Activated CD4-positive, alpha-beta memory T cell treated with anti-CD3 and anti-CD28 coated beads, Interleukin-2, amount 10 ng/mL, durations not matched to agents 7 days and 5 days (primary cell): Measurements from ENCODE around the gene PEMT. TPM values are rescaled to one million over a fixed set of nuclear protein-coding genes. Genes with fewer than 3 reads are reported as not detected.

Experiments used
- CTCF ChIA-PET: fragments of 350-600 bp; sonication (Branson Sonifier 250); formaldehyde crosslinking; loops from one replicate; lab custom pipeline; 2021; ENCODE audit warnings: antibody characterized with exemption, inconsistent platforms; lab: Charles Lee
- POLR2A ChIA-PET: fragments of 350-600 bp; sonication (Branson Sonifier 250); formaldehyde crosslinking; loops from one replicate; lab custom pipeline; 2021; ENCODE audit warnings: antibody characterized with exemption; lab: Charles Lee
- DNase-seq: peaks from one replicate; pipeline ENCODE4 v3.0.0-alpha.2; 2020
- H3K27ac Mint-ChIP-seq: one replicate; pipeline ENCODE4 v1.8.0; 2021; ENCODE audit warnings: mild to moderate bottlenecking, mixed read lengths
- H3K27me3 Mint-ChIP-seq: one replicate; pipeline ENCODE4 v1.8.0; 2021; ENCODE audit warnings: mixed read lengths
- H3K36me3 Mint-ChIP-seq: one replicate; pipeline ENCODE4 v1.8.0; 2021; ENCODE audit warnings: low read depth, mixed read lengths
- H3K4me1 Mint-ChIP-seq: one replicate; pipeline ENCODE4 v1.8.0; 2021; ENCODE audit warnings: mixed read lengths
- H3K4me3 Mint-ChIP-seq: one replicate; pipeline ENCODE4 v1.8.0; 2021; ENCODE audit warnings: mild to moderate bottlenecking, mixed read lengths
- H3K9me3 Mint-ChIP-seq: one replicate; pipeline ENCODE4 v1.8.0; 2021; ENCODE audit warnings: mixed read lengths
- total RNA-seq, 2 experiments: library from RNA; stranded (reverse); gene quantifications; one replicate each; pipeline ENCODE4 v1.2.3, GENCODE V29; 2021

The PEMT gene
- total RNA-seq, 2 experiments from 2014 or later = 17.2 to 22.0 TPM

DNA sequence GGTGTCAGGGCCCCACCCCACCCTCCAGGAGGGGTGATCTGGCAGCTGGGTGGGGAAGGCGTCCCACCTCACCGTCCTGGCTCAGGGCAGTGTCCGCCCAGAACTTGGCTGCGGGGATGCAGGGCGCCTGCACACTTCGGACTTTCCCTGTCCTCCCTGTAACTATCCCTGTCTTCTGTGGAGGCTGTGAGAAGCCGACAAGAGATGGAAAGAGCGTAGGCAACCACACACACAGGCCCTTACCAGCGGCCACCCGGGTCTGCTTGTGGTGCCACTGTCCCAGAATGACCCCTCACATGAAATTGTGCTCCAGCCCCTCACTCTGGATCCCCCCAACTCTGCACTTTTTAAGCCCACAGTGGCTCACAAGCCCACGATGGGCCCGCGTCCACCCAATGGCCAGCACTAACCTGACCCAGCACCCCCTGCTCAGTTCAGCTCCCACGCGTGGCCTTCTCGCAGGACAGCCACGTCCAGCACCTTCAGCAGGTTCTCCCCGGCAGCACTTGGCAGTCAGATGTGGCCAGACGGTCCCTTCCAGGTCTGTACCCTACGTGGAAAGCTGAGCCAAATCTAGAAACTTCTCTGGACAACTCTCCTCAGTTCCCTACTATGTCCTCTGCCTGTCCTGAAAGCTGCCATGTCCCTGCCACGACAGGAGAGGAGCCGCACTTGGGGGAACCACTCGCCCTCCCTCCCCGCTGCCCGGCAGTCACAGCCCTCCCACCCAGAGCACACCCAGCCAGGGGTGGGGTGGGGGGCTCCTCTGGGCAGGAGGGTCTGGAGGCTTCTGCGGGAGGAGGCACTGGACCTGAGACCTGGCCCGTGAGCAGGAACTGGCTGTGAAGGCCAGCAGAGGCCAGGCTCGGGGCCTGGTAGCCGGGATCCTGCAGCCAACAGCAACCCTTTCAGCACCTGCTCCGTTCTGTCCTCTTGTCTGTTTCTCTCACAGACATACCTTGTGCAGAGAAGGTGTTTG is 38.0 kb downstream of the PEMT start:
- CTCF ChIA-PET = no interaction called here

GRCh38 chr17:17552351-17553216 is 38.9 kb downstream of the PEMT start:
- H3K4me3 Mint-ChIP-seq = no peak overlapping the region
- H3K4me1 Mint-ChIP-seq = no peaks in the 10 kb centered on the region
- H3K27me3 Mint-ChIP-seq = no peaks in the 10 kb centered on the region
- ChIA-PET POLR2A (no interaction called here), CTCF (no interaction called here)
- no peak overlapping the region for H3K27ac Mint-ChIP-seq
- no peaks in the 10 kb centered on the region for H3K36me3 Mint-ChIP-seq
- DNase-seq = no peak
- no peaks in the 10 kb centered on the region for H3K9me3 Mint-ChIP-seq

More for the DNA sequence above, 38.0 kb downstream of the PEMT start:
- POLR2A ChIA-PET = no interaction called here
- Mint-ChIP-seq H3K9me3 (no peaks in the 10 kb centered on the region), H3K4me1 (no peaks in the 10 kb centered on the region), H3K4me3 (no peak overlapping the region), H3K36me3 (no peaks in the 10 kb centered on the region), H3K27ac (no peak overlapping the region), H3K27me3 (no peaks in the 10 kb centered on the region)
- DNase-seq = no peak

DNA sequence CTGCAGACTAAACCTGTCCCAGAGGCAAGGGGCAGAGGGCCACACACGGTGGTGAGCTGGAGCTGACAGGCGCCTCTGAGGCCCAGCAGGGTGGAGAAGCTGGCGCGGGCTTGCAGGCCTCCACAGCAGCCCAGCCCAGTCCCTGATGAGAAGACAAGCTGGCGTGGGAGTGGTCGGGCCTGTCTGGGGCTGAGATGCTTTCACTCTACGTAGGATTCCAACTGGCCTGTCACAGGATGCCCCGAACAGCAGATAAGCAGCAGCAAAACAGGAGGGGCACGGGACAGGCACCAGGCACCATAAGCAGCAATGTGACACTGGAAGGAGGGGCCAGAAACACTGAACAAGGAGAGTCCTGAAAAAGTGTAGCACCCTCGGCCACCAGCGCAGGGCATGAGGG is 40.1 kb downstream of the PEMT start:
- ChIA-PET CTCF (no interaction called here), POLR2A (no interaction called here)
- DNase-seq = no peak
- Mint-ChIP-seq H3K4me1 (no peaks in the 10 kb centered on the region), H3K36me3 (no peaks in the 10 kb centered on the region), H3K9me3 (no peaks in the 10 kb centered on the region), H3K27ac (no peak overlapping the region), H3K4me3 (no peak overlapping the region), H3K27me3 (no peaks in the 10 kb centered on the region)

GRCh38 chr17:17549732-17550366 is 41.7 kb downstream of the PEMT start:
- CTCF ChIA-PET = interaction anchor here (0.6 kb wide), 1 partner anchor 215 kb away, joined by 3 read pairs; no protein-coding TSS in a partner anchor
- DNase-seq = no peak
- no peaks in the 10 kb centered on the region for H3K36me3 Mint-ChIP-seq
- H3K27ac Mint-ChIP-seq = no peak overlapping the region
- H3K4me3 Mint-ChIP-seq = no peak overlapping the region
- H3K9me3 Mint-ChIP-seq = no peaks in the 10 kb centered on the region
- H3K27me3 Mint-ChIP-seq = no peaks in the 10 kb centered on the region
- POLR2A ChIA-PET = no interaction called here
- H3K4me1 Mint-ChIP-seq = no peaks in the 10 kb centered on the region

DNA sequence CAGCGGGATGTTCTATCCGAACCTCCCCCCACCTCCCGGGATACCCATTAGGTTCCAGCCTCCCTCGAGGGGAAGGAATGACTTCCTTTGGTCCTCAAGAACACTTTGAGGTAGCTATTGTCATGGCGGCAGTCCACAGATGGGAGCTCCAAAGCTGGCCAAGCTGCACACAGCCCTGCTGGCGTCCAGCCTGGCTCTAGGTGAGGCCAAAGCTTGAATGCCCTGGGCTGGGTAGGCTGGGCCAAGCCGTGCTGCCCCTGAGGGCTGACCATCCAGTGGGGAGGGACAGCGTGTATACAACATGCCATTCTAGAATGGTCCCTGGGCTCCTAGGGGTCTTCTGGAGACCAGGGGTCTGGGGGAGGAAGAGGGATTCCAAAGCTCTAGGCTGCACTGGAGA is 43.5 kb downstream of the PEMT start:
- Mint-ChIP-seq H3K4me1 (no peaks in the 10 kb centered on the region), H3K27me3 (no peaks in the 10 kb centered on the region)
- POLR2A ChIA-PET = no interaction called here

GRCh38 chr17:17547210-17547764 is 44.2 kb downstream of the PEMT start:
- Mint-ChIP-seq H3K4me1 (no peaks in the 10 kb centered on the region), H3K9me3 (no peaks in the 10 kb centered on the region), H3K4me3 (no peak overlapping the region), H3K27ac (no peak overlapping the region), H3K27me3 (no peaks in the 10 kb centered on the region), H3K36me3 (no peaks in the 10 kb centered on the region)
- CTCF ChIA-PET = no interaction called here
- no peak for DNase-seq
- POLR2A ChIA-PET = no interaction called here

More for the DNA sequence above, 43.5 kb downstream of the PEMT start:
- Mint-ChIP-seq H3K27ac (no peak overlapping the region), H3K36me3 (no peaks in the 10 kb centered on the region), H3K4me3 (no peak overlapping the region), H3K9me3 (no peaks in the 10 kb centered on the region)
- CTCF ChIA-PET = no interaction called here
- no peak for DNase-seq

- no peak overlapping the region for H3K4me3 Mint-ChIP-seq
- no peaks in the 10 kb centered on the region for H3K9me3 Mint-ChIP-seq
- ChIA-PET CTCF (no interaction called here), POLR2A (no interaction called here)
- no peaks in the 10 kb centered on the region for H3K4me1 Mint-ChIP-seq
- DNase-seq = no peak
- H3K27ac Mint-ChIP-seq = no peak overlapping the region
- H3K36me3 Mint-ChIP-seq = no peaks in the 10 kb centered on the region
- no peaks in the 10 kb centered on the region for H3K27me3 Mint-ChIP-seq
These were observed 44.9 kb downstream of the PEMT start for GRCh38 chr17:17546399-17547185.

GRCh38 chr17:17545984-17546383 is 45.5 kb downstream of the PEMT start:
- Mint-ChIP-seq H3K9me3 (no peaks in the 10 kb centered on the region), H3K36me3 (no peaks in the 10 kb centered on the region), H3K4me3 (no peak overlapping the region), H3K27me3 (no peaks in the 10 kb centered on the region), H3K27ac (no peak overlapping the region), H3K4me1 (no peaks in the 10 kb centered on the region)
- CTCF ChIA-PET = no interaction called here
- DNase-seq = no peak
- POLR2A ChIA-PET = no interaction called here

- no peak overlapping the region for H3K4me3 Mint-ChIP-seq
- H3K27ac Mint-ChIP-seq = no peak overlapping the region
- no peaks in the 10 kb centered on the region for H3K27me3 Mint-ChIP-seq
- ChIA-PET POLR2A (no interaction called here), CTCF (no interaction called here)
- no peaks in the 10 kb centered on the region for H3K36me3 Mint-ChIP-seq
- H3K9me3 Mint-ChIP-seq = no peaks in the 10 kb centered on the region
- no peak for DNase-seq
- no peaks in the 10 kb centered on the region for H3K4me1 Mint-ChIP-seq
These were observed 46.3 kb downstream of the PEMT start for GRCh38 chr17:17545031-17545820.

DNA sequence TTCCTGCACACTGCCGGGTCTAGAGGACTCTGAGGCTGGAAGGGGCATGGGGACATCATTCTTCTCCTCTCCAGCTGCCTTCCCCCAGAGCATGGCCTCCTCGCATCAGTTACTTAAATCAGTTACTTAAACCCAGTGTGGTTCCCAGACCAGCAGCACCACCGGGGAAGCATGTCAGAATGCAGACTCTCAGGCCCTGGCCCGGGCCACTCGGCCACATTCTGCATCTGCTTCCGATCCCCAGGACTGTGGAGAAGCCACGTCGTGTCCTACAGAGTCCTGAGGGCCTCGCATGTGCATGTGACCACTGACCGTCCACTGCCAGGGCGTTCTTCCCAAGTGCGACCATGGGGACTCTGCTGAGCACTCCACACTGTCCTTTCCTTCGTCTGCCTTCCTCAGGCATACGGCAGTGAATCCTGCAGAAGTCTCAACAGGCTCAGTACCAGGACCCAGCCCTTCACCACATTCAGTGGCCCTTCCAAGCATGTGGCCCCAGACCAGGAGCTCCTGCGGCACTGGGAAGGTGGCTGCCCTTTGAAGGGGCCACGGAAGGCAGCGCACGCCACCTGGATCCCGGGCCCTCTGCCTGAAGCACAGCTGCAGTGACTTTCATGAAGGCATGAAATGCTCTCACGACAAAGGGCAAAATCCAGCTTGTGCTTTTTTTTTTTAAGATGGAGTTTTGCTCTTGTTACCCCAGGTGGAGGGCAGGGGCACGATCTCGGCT is 48.4 kb downstream of the PEMT start:
- no peak for DNase-seq
- H3K4me3 Mint-ChIP-seq = no peak overlapping the region
- H3K27me3 Mint-ChIP-seq = no peaks in the 10 kb centered on the region
- H3K4me1 Mint-ChIP-seq = no peaks in the 10 kb centered on the region
- CTCF ChIA-PET = interaction anchor here (1.7 kb wide), 1 partner anchor 46 kb away, joined by 7 read pairs; no protein-coding TSS in a partner anchor
- H3K27ac Mint-ChIP-seq = no peak overlapping the region
- POLR2A ChIA-PET = no interaction called here
- no peaks in the 10 kb centered on the region for H3K36me3 Mint-ChIP-seq
- no peaks in the 10 kb centered on the region for H3K9me3 Mint-ChIP-seq

- no peak overlapping the region for H3K4me3 Mint-ChIP-seq
These were observed 49.9 kb downstream of the PEMT start for GRCh38 chr17:17541640-17542001.

More at GRCh38 chr17:17541640-17542001, 49.9 kb downstream of the PEMT start:
- H3K9me3 Mint-ChIP-seq = no peaks in the 10 kb centered on the region
- H3K4me1 Mint-ChIP-seq = no peaks in the 10 kb centered on the region
- DNase-seq = no peak
- no peak overlapping the region for H3K27ac Mint-ChIP-seq
- ChIA-PET CTCF (no interaction called here), POLR2A (no interaction called here)
- no peaks in the 10 kb centered on the region for H3K27me3 Mint-ChIP-seq
- no peaks in the 10 kb centered on the region for H3K36me3 Mint-ChIP-seq
